Thyroid gland (tissue), 4 donors: Measurements from ENCODE around the gene ZBTB4.
A peak's percentile ranks its signal among the peaks of the same experiment; 100 is the strongest.

ENCODE experiments used
- POLR2A ChIP-seq, 2 donors: fragments of 450-650 bp; IDR thresholded peaks; one replicate each; pipeline ENCODE4 v1.6.1; 2017; ENCODE audit warnings: antibody characterized with exemption in 2 of 2, mild to moderate bottlenecking in 2 of 2, moderate library complexity in 1 of 2
- TF ChIP-seq, protein P1 (sequence below), 6 experiments: fragments of 200-600 bp in 3 of 6; fragments of 450-650 bp in 3 of 6; sonication (generic) in 3 of 6; IDR thresholded peaks; one replicate each; pipeline ENCODE4 v1.5.1; 2016 to 2019; ENCODE audit warnings: antibody characterized with exemption in 6 of 6, mild to moderate bottlenecking in 2 of 6, inconsistent platforms in 1 of 6, moderate library complexity in 1 of 6

DNA sequence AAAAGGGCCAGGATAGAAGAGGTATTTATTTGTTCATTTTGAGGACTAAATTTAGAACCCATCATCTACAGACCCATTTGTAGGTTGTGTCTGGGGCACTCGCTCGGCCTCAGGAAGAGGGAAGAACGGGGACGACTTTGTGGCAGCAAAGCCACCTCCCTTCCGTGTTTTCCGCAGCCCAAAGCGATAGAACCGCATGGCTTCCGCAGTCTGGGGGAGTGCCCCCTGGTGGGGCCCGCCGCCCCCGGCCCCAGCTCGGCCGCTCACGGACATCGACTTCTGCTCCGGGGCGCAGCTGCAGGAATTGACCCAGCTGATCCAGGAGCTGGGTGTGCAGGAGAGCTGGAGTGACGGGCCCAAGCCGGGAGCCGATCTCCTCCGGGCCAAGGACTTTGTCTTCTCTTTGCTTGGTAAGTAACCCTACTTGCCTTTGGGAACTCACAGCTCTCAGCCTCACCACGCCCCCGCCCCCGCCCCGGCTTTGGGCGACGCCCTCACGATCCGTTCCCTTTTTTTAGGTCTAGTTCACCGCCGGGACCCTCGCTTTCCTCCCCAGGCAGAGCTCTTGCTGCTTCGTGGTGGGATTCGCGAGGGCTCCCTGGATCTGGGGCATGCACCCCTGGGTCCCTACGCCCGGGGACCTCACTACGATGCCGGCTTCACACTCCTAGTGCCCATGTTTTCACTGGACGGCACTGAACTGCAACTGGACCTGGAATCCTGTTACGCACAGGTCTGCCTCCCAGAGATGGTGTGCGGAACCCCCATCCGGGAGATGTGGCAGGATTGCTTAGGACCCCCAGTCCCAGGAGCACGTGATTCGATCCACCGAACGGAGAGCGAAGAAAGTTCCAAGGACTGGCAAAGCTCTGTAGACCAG, 43.5 kb downstream of the ZBTB4 start:
- TF ChIP-seq, protein P1, sequence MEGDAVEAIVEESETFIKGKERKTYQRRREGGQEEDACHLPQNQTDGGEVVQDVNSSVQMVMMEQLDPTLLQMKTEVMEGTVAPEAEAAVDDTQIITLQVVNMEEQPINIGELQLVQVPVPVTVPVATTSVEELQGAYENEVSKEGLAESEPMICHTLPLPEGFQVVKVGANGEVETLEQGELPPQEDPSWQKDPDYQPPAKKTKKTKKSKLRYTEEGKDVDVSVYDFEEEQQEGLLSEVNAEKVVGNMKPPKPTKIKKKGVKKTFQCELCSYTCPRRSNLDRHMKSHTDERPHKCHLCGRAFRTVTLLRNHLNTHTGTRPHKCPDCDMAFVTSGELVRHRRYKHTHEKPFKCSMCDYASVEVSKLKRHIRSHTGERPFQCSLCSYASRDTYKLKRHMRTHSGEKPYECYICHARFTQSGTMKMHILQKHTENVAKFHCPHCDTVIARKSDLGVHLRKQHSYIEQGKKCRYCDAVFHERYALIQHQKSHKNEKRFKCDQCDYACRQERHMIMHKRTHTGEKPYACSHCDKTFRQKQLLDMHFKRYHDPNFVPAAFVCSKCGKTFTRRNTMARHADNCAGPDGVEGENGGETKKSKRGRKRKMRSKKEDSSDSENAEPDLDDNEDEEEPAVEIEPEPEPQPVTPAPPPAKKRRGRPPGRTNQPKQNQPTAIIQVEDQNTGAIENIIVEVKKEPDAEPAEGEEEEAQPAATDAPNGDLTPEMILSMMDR (IDR thresholded peaks at IDR 0.05): peak in 1 of 6 experiments; percentile 16
- TF ChIP-seq POLR2A (IDR thresholded peaks at IDR 0.05): peak in 1 of 2 donors; percentile 0
